HepG2 (cell line): ENCODE data around the gene PLD4. TPM values are rescaled to one million over a fixed set of nuclear protein-coding genes. Genes with fewer than 3 reads are reported as not detected.

Experiments
- ATAC-seq: fragments of 200-7000 bp; cut with Tn5 transposase; 3 replicates; pipeline ENCODE4 v1.9.1; 2020; ENCODE audit warnings: mild to moderate bottlenecking, moderate library complexity
- BruUV-seq: library from RNA; stranded (reverse); fragments of 400-500 nt; replicated peaks from 2 replicates; lab custom pipeline; 2021; lab: Mats Ljungman, UMichigan
- CTCF ChIA-PET: fragments of 300-600 bp; formaldehyde crosslinking; extraction: SDS; loops from one replicate; lab custom pipeline; 2021; ENCODE audit warnings: low total read pairs, inconsistent platforms, low intra/inter-chr PET ratio; lab: Yijun Ruan, JAX
- POLR2A ChIA-PET: fragments of 350-600 bp; sonication (Branson Sonifier 250); formaldehyde crosslinking; loops from one replicate; lab custom pipeline; 2020; ENCODE audit warnings: antibody characterized with exemption, inconsistent platforms; lab: Yijun Ruan, JAX
- DNase-seq: peaks from one replicate; pipeline ENCODE4 v3.0.0-alpha.2; 2015; ENCODE audit warnings: low spot score
- FAIRE-seq: peaks from 3 replicates; lab custom pipeline; 2011; peaks lifted over from hg19 to GRCh38; lab: Jason Lieb, UNC
- H2AFZ ChIP-seq: one replicate; pipeline ENCODE4 v1.6.1; 2011; ENCODE audit warnings: low read length, inconsistent platforms
- H3K27ac ChIP-seq: fragments of 300-600 bp; 3 replicates; pipeline ENCODE4 v1.8.0; 2011; ENCODE audit warnings: mixed run types, mild to moderate bottlenecking, mixed read lengths, low read length, inconsistent platforms; ENCODE audit not compliant: insufficient read depth; ENCODE audit errors: extremely low read length
- H3K27me3 ChIP-seq, 2 experiments: fragments of 200-600 bp in 1 of 2; 2 replicates in 1 of 2; 3 replicates in 1 of 2; pipeline versions ENCODE4 v1.6.0 to v1.8.0; 2011; ENCODE audit warnings: low read length in 2 of 2, mild to moderate bottlenecking in 2 of 2, moderate library complexity in 2 of 2, inconsistent platforms in 1 of 2; ENCODE audit not compliant: insufficient read depth in 2 of 2, control insufficient read depth in 1 of 2
- H3K36me3 ChIP-seq, 2 experiments: fragments of 200-600 bp in 1 of 2; replicated peaks in 1 of 2; 2 replicates in 1 of 2; 3 replicates in 1 of 2; pipeline versions ENCODE4 v1.5.1 to v1.8.0; 2011; ENCODE audit warnings: low read length in 2 of 2, inconsistent platforms in 1 of 2; ENCODE audit not compliant: insufficient read depth in 2 of 2, control insufficient read depth in 1 of 2
- H3K4me1 ChIP-seq: 2 replicates; pipeline ENCODE4 v1.5.1; 2012; ENCODE audit warnings: low read length, inconsistent platforms; ENCODE audit not compliant: insufficient read depth
- H3K4me2 ChIP-seq: 2 replicates; pipeline ENCODE4 v1.6.0; 2011; ENCODE audit warnings: low read depth, low read length, inconsistent platforms
- H3K4me3 ChIP-seq, 3 experiments: fragments of 200-600 bp in 1 of 3; sonication (generic), shearing (Covaris generic) in 1 of 3; replicated peaks in 1 of 3; 2 replicates each; pipeline ENCODE4 v1.5.1; 2011 to 2016; ENCODE audit warnings: low read length in 3 of 3, inconsistent platforms in 2 of 3, low read depth in 2 of 3, mild to moderate bottlenecking in 2 of 3, control low read depth in 1 of 3, mixed read lengths in 1 of 3; ENCODE audit not compliant: insufficient read depth in 1 of 3
- H3K79me2 ChIP-seq: one replicate; pipeline ENCODE4 v1.6.1; 2011; ENCODE audit warnings: low read length, inconsistent platforms; ENCODE audit not compliant: insufficient read depth
- H3K9ac ChIP-seq: 2 replicates; pipeline ENCODE4 v1.6.0; 2011; ENCODE audit warnings: mild to moderate bottlenecking, low read depth, low read length, inconsistent platforms; ENCODE audit not compliant: insufficient read depth
- H3K9me3 ChIP-seq: 2 replicates; pipeline ENCODE4 v1.5.1; 2012; ENCODE audit warnings: mild to moderate bottlenecking, low read length
- H4K20me1 ChIP-seq: 2 replicates; pipeline ENCODE4 v1.6.0; 2011; ENCODE audit warnings: inconsistent platforms, mild to moderate bottlenecking, low read length, moderate library complexity; ENCODE audit not compliant: insufficient read depth
- AHR ChIP-seq: IDR thresholded peaks from 2 replicates; pipeline ENCODE4 v1.6.1; 2018; ENCODE audit warnings: missing genetic modification reagents, missing compliant biosample characterization
- CEBPZ ChIP-seq: IDR thresholded peaks from 2 replicates; pipeline ENCODE4 v1.6.1; 2012; ENCODE audit warnings: low read length, improper control_type of control experiment
- GABPA ChIP-seq, 2 experiments: IDR thresholded peaks; 2 replicates each; pipeline ENCODE4 v1.6.1; 2011 to 2016; ENCODE audit warnings: low read depth in 2 of 2, low read length in 1 of 2, missing biosample characterization in 1 of 2, missing genetic modification characterization in 1 of 2
- HNRNPL ChIP-seq: fragments of 200-400 bp; formaldehyde crosslinking; IDR thresholded peaks from 2 replicates; pipeline ENCODE4 v1.6.1; 2017; ENCODE audit warnings: mild to moderate bottlenecking, low read depth, low read length
- MXD1 ChIP-seq: sonication (generic); formaldehyde crosslinking; IDR thresholded peaks from 2 replicates; pipeline ENCODE4 v1.4.0; 2020; ENCODE audit warnings: mild to moderate bottlenecking, missing genetic modification reagents
- RXRB ChIP-seq: IDR thresholded peaks from 2 replicates; pipeline ENCODE4 v1.6.1; 2016; ENCODE audit warnings: borderline replicate concordance, missing genetic modification reagents, missing compliant biosample characterization
- ZC3H13 ChIP-seq: sonication (generic); formaldehyde crosslinking; IDR thresholded peaks from 2 replicates; pipeline ENCODE4 v1.8.1; 2023; ENCODE audit warnings: mild to moderate bottlenecking, missing genetic modification reagents, moderate library complexity
- ZFP90 ChIP-seq: sonication (generic); formaldehyde crosslinking; IDR thresholded peaks from 2 replicates; pipeline ENCODE4 v1.8.0; 2022; ENCODE audit warnings: missing genetic modification reagents, mild to moderate bottlenecking, inconsistent platforms, borderline replicate concordance
- ZMYM3 ChIP-seq: sonication (generic); formaldehyde crosslinking; IDR thresholded peaks from 2 replicates; pipeline ENCODE4 v1.5.1; 2020; ENCODE audit warnings: mild to moderate bottlenecking, missing genetic modification reagents
- ZNF101 ChIP-seq: sonication (generic); formaldehyde crosslinking; IDR thresholded peaks from 2 replicates; pipeline ENCODE4 v1.4.0; 2020; ENCODE audit warnings: mild to moderate bottlenecking, low read depth, missing genetic modification reagents, borderline replicate concordance
- ZNF274 ChIP-seq: sonication (generic); formaldehyde crosslinking; IDR thresholded peaks from 2 replicates; pipeline ENCODE4 v1.5.1; 2020; ENCODE audit warnings: mild to moderate bottlenecking, missing genetic modification reagents
- ZNF276 ChIP-seq: sonication (generic); formaldehyde crosslinking; IDR thresholded peaks from 2 replicates; pipeline ENCODE4 v1.4.0; 2020; ENCODE audit warnings: mild to moderate bottlenecking, low read depth, missing genetic modification reagents
- ZNF589 ChIP-seq: sonication (generic); formaldehyde crosslinking; conservative IDR thresholded peaks from 2 replicates; pipeline ENCODE4 v1.8.0; 2022; ENCODE audit warnings: mild to moderate bottlenecking, moderate library complexity, missing genetic modification reagents
- ZNF687 ChIP-seq: sonication (generic); formaldehyde crosslinking; IDR thresholded peaks from 2 replicates; pipeline ENCODE4 v1.5.1; 2020; ENCODE audit warnings: mild to moderate bottlenecking, missing genetic modification reagents, moderate library complexity
- WGBS: methylation state at CpG from one replicate; pipeline ENCODE4 v1.1.6; 2017; ENCODE audit warnings: low lambda C conversion rate; 5-methylcytosine and 5-hydroxymethylcytosine counted together
- in situ Hi-C: cut with HindIII; loops from 2 replicates; pipeline ENCODE4 v1.10.0; 2017; ENCODE audit warnings: low pct_unique_long_range_greater_than_20kb; ENCODE audit not compliant: extremely low pct_ligation_motif_present
- intact Hi-C: fragments of 100-400 bp; cut with micrococcal nuclease; formaldehyde crosslinking; loops from one replicate; pipeline ENCODE4 v1.10.0; 2022; ENCODE audit not compliant: unreplicated experiment
- polyA plus RNA-seq, 8 experiments: library from polyadenylated mRNA; depleted of rRNA in 3 of 8; stranded (reverse) in 7 of 8; unstranded in 1 of 8; fragments of >200 nt; fragmentation: Illumina TruSeq in 4 of 8; extraction: Trizol in 4 of 8; gene quantifications; 2 replicates each; pipeline versions ENCODE4 v1.2.1 to v1.2.3, GENCODE V29; 2011 to 2016; ENCODE audit warnings: low read depth in 4 of 8, missing spikeins in 1 of 8, mixed read lengths in 1 of 8; ENCODE audit not compliant: insufficient read depth in 1 of 8
- total RNA-seq, 5 experiments: library from RNA; depleted of rRNA; stranded (reverse); fragments of >200 nt; fragmentation: Illumina TruSeq; extraction: Trizol; gene quantifications; 2 replicates each; pipeline ENCODE4 v1.2.3, GENCODE V29; 2016; ENCODE audit warnings: low read depth in 1 of 5

The PLD4 gene
- total and polyA plus RNA-seq, 2 of the 13 experiments (the other 11 are each of a cell fraction or from before 2014, with no cell fraction given), result not detected

GRCh38 chr14:104877806-104878550, 46.7 kb upstream of the PLD4 start:
- intact Hi-C loops (no loop called here), in situ Hi-C loops (no loop called here)
- H3K36me3 ChIP-seq, result peaks cover 11 to 28% of the 10 kb centered on the region in 2 experiments; a peak in 4 of 5 replicates
- no peak overlapping the region for H2AFZ ChIP-seq
- no peaks in the 10 kb centered on the region for H3K9me3 ChIP-seq
- peaks cover 5% of the 10 kb centered on the region; the same call in 1 of the 2 replicates for H4K20me1 ChIP-seq
- CTCF ChIA-PET, result no interaction called here
- no peaks in the 10 kb centered on the region for H3K27me3 ChIP-seq
- ATAC-seq (no peak), DNase-seq (no peak), FAIRE-seq (no peak)
- no peak overlapping the region for H3K9ac ChIP-seq
- peaks cover 2% of the 10 kb centered on the region for H3K79me2 ChIP-seq
- WGBS, result 98% methylated on average over 20 of the region's 30 CpGs
- no peak overlapping the region for H3K4me3 ChIP-seq
- no peak overlapping the region for H3K4me2 ChIP-seq
- no TSS peak for BruUV-seq
- no peaks in the 10 kb centered on the region for H3K4me1 ChIP-seq
- POLR2A ChIA-PET, result no interaction called here
- no peak overlapping the region for H3K27ac ChIP-seq
- TF ChIP-seq ZNF687, result no peak
- TF ChIP-seq ZFP90 (CRISPR knock-in tag), result no peak
- no peak for TF ChIP-seq GABPA (IDR thresholded peaks at IDR 0.05; ENCODE audit: low read depth, low read length)
- TF ChIP-seq GABPA (CRISPR knock-in tag; IDR thresholded peaks at IDR 0.05; ENCODE audit: low read depth), result no peak
- no peak for TF ChIP-seq HNRNPL
- no peak for TF ChIP-seq ZNF101
- no peak for TF ChIP-seq ZC3H13 (CRISPR knock-in tag)
- no peak for TF ChIP-seq ZMYM3 (CRISPR knock-in tag)
- TF ChIP-seq ZNF276 (CRISPR knock-in tag), result no peak
- TF ChIP-seq RXRB (CRISPR knock-in tag), result no peak
- TF ChIP-seq CEBPZ, result no peak
- TF ChIP-seq ZNF589 (CRISPR knock-in tag), result no peak
- TF ChIP-seq ZNF274 (CRISPR knock-in tag), result no peak
- TF ChIP-seq MXD1 (CRISPR knock-in tag), result no peak
- TF ChIP-seq AHR (CRISPR knock-in tag), result no peak
